Loucy (cell line): ENCODE measurements around the gene INPP5D.

ENCODE experiments used
- EZH2phosphoT487 ChIP-seq: fragments of 200-600 bp; IDR thresholded peaks from 2 replicates; pipeline ENCODE4 v1.6.1; 2018; ENCODE audit warnings: antibody characterized with exemption, mild to moderate bottlenecking, moderate library complexity, borderline replicate concordance
- TF ChIP-seq, protein P1 (sequence below): fragments of 200-600 bp; sonication (generic); conservative IDR thresholded peaks from 2 replicates; pipeline ENCODE4 v1.5.1; 2014; ENCODE audit warnings: mild to moderate bottlenecking, antibody characterized with exemption, low read length

DNA sequence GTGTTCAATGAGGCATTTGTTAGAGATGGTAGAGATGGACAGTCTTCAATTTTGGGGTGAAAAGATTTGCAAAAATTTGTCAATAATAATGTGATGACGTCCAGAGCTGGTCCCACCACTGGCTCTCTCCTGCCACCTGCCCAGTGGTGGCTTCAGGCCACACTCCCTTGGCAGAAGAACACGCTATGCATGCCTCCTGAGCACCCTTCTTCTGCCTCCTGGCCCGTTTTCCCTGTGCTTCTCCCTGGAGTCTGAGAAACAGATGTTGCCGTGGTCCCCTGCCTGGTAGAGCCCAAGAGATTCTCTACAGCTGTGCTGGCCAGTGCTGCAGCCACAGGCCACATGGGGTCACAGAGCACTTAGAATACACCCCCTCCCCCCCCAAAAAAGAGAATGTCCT is 33.6 kb downstream of the INPP5D start:
- TF ChIP-seq, protein P1, sequence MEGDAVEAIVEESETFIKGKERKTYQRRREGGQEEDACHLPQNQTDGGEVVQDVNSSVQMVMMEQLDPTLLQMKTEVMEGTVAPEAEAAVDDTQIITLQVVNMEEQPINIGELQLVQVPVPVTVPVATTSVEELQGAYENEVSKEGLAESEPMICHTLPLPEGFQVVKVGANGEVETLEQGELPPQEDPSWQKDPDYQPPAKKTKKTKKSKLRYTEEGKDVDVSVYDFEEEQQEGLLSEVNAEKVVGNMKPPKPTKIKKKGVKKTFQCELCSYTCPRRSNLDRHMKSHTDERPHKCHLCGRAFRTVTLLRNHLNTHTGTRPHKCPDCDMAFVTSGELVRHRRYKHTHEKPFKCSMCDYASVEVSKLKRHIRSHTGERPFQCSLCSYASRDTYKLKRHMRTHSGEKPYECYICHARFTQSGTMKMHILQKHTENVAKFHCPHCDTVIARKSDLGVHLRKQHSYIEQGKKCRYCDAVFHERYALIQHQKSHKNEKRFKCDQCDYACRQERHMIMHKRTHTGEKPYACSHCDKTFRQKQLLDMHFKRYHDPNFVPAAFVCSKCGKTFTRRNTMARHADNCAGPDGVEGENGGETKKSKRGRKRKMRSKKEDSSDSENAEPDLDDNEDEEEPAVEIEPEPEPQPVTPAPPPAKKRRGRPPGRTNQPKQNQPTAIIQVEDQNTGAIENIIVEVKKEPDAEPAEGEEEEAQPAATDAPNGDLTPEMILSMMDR: no peak
- TF ChIP-seq EZH2phosphoT487: no peak
